K562 (cell line): ENCODE results near the gene ZNF691. TPM values are rescaled to one million over a fixed set of nuclear protein-coding genes. Genes with fewer than 3 reads are reported as not detected.

Source experiments
- BRD4 ChIP-seq: fragments of 200-600 bp; sonication (generic); IDR thresholded peaks from 2 replicates; pipeline ENCODE4 v1.6.1; 2017; ENCODE audit warnings: inconsistent platforms
- CC2D1A ChIP-seq: fragments of 450-650 bp; IDR thresholded peaks from 2 replicates; pipeline ENCODE4 v1.6.1; 2017; ENCODE audit warnings: mild to moderate bottlenecking
- CHD1 ChIP-seq: fragments of 200-600 bp; sonication (generic); IDR thresholded peaks from one replicate; pipeline ENCODE4 v1.6.1; 2012; ENCODE audit warnings: mild to moderate bottlenecking, moderate library complexity, low read length, inconsistent platforms
- ELF1 ChIP-seq: fragments of 200-800 bp; sonication (Bioruptor generic); IDR thresholded peaks from 2 replicates; pipeline ENCODE4 v1.6.1; 2016; ENCODE audit warnings: missing genetic modification characterization, missing compliant biosample characterization
- FOXK1 ChIP-seq: sonication (generic); formaldehyde crosslinking; IDR thresholded peaks from 2 replicates; pipeline ENCODE4 v1.8.0; 2022; ENCODE audit warnings: missing genetic modification reagents, mild to moderate bottlenecking, borderline replicate concordance
- FOXK2 ChIP-seq, 2 experiments: fragments of 450-650 bp; IDR thresholded peaks in 1 of 2; conservative IDR thresholded peaks in 1 of 2; 2 replicates each; pipeline ENCODE4 v1.6.1; 2016; ENCODE audit warnings: low read depth in 2 of 2, mild to moderate bottlenecking in 1 of 2
- HOXB6 ChIP-seq: fragments of 250-450 bp; sonication (Bioruptor Pico); IDR thresholded peaks from 2 replicates; pipeline ENCODE4 v1.5.1; 2022; ENCODE audit warnings: mild to moderate bottlenecking, borderline replicate concordance
- IRF2 ChIP-seq: sonication (generic); formaldehyde crosslinking; IDR thresholded peaks from 2 replicates; pipeline ENCODE4 v1.8.1; 2022; ENCODE audit warnings: mild to moderate bottlenecking, missing genetic modification reagents
- KLF13 ChIP-seq: fragments of 450-650 bp; IDR thresholded peaks from 2 replicates; pipeline ENCODE4 v1.6.1; 2016; ENCODE audit warnings: missing genetic modification characterization, low read depth, mild to moderate bottlenecking, missing compliant biosample characterization, moderate library complexity, borderline replicate concordance
- MTA2 ChIP-seq: fragments of 450-650 bp; IDR thresholded peaks from 2 replicates; pipeline ENCODE4 v1.6.1; 2016; ENCODE audit warnings: low read depth
- NCOA4 ChIP-seq: fragments of 450-650 bp; IDR thresholded peaks from 2 replicates; pipeline ENCODE4 v1.6.1; 2018; ENCODE audit warnings: mild to moderate bottlenecking; ENCODE audit not compliant: partially characterized antibody
- NFIX ChIP-seq: fragments of 250-450 bp; sonication (Bioruptor Pico); IDR thresholded peaks from 2 replicates; pipeline ENCODE4 v1.4.0; 2020; ENCODE audit warnings: low read depth, mild to moderate bottlenecking, moderate library complexity
- PHTF2 ChIP-seq: fragments of 250-450 bp; sonication (Bioruptor Pico); IDR thresholded peaks from 2 replicates; pipeline ENCODE4 v1.5.0; 2021; ENCODE audit warnings: mild to moderate bottlenecking
- POLR3A ChIP-seq: IDR thresholded peaks from 2 replicates; pipeline ENCODE4 v1.6.1; 2011; ENCODE audit warnings: borderline replicate concordance, mild to moderate bottlenecking, moderate library complexity; ENCODE audit not compliant: insufficient read length, insufficient read depth; ENCODE audit errors: extremely low read depth
- RBM15 ChIP-seq: fragments of 200-400 bp; formaldehyde crosslinking; IDR thresholded peaks from 2 replicates; pipeline ENCODE4 v1.6.1; 2018; ENCODE audit warnings: mild to moderate bottlenecking, low read length, moderate library complexity; ENCODE audit not compliant: insufficient read depth
- RUNX1 ChIP-seq: sonication (generic); IDR thresholded peaks from 2 replicates; pipeline ENCODE4 v1.6.1; 2016; ENCODE audit warnings: antibody characterized with exemption, low read depth
- SIN3B ChIP-seq: fragments of 450-650 bp; IDR thresholded peaks from 2 replicates; pipeline ENCODE4 v1.6.1; 2017; ENCODE audit warnings: low read depth, mild to moderate bottlenecking, moderate library complexity
- SIX5 ChIP-seq, 2 experiments: IDR thresholded peaks; 2 replicates each; pipeline ENCODE4 v1.6.1; 2011; ENCODE audit warnings: low read length in 2 of 2, borderline replicate concordance in 1 of 2, low read depth in 1 of 2, mild to moderate bottlenecking in 1 of 2, moderate library complexity in 1 of 2; ENCODE audit not compliant: insufficient read depth in 1 of 2
- ZNF121 ChIP-seq: sonication (generic); formaldehyde crosslinking; conservative IDR thresholded peaks from 2 replicates; pipeline ENCODE4 v1.8.0; 2022; ENCODE audit warnings: missing genetic modification reagents
- ZNF274 ChIP-seq: IDR thresholded peaks from 2 replicates; pipeline ENCODE4 v1.6.1; 2011; ENCODE audit warnings: low read depth, mild to moderate bottlenecking, low read length, moderate library complexity, borderline replicate concordance
- ZNF780A ChIP-seq: fragments of 250-450 bp; sonication (Bioruptor Pico); IDR thresholded peaks from 2 replicates; pipeline ENCODE4 v1.5.0; 2021; ENCODE audit warnings: mild to moderate bottlenecking
- ZNF830 ChIP-seq: fragments of 250-450 bp; sonication (Bioruptor Pico); IDR thresholded peaks from 2 replicates; pipeline ENCODE4 v1.5.0; 2021; ENCODE audit warnings: mild to moderate bottlenecking
- polyA plus RNA-seq, 8 experiments: library from polyadenylated mRNA; depleted of rRNA in 4 of 8; stranded (reverse) in 5 of 8; unstranded in 3 of 8; fragments of >200 nt; fragmentation: Nextera tagmentation in 2 of 8; fragmentation: Illumina TruSeq in 1 of 8; extraction: Ambion mirVana in 2 of 8; extraction: Trizol in 1 of 8; gene quantifications; 2 replicates each; pipeline versions ENCODE4 v1.2.1 to v1.2.3, GENCODE V29; 2011 to 2014; ENCODE audit warnings: inconsistent platforms in 1 of 8, missing spikeins in 1 of 8
- total RNA-seq, 7 experiments: library from RNA; depleted of rRNA in 6 of 7; stranded (reverse); fragments of >200 nt in 6 of 7; fragmentation: Illumina TruSeq in 2 of 7; extraction: Trizol in 2 of 7; gene quantifications; 2 replicates each; pipeline versions ENCODE4 v1.2.1 to v1.2.3, GENCODE V29; 2011 to 2021; ENCODE audit warnings: low replicate concordance in 1 of 7
- TF ChIP-seq, protein P1 (sequence below), 2 experiments: fragments of 450-650 bp; IDR thresholded peaks; 2 replicates each; pipeline ENCODE4 v1.6.1; 2016
- TF ChIP-seq, protein P2 (sequence below): sonication (generic); formaldehyde crosslinking; IDR thresholded peaks from 2 replicates; pipeline ENCODE4 v1.8.1; 2023; ENCODE audit warnings: mild to moderate bottlenecking, missing genetic modification reagents
- TF ChIP-seq, protein P3 (sequence below): fragments of 450-650 bp; IDR thresholded peaks from one replicate; pipeline ENCODE4 v1.6.1; 2018; ENCODE audit warnings: mild to moderate bottlenecking, moderate library complexity; ENCODE audit not compliant: partially characterized antibody

Gene ZNF691
- total and polyA plus RNA-seq, 9 of the 15 experiments (the other 6 are each of a cell fraction or from before 2014, with no cell fraction given): 10.7 to 30.4 (median 14.8) TPM

DNA sequence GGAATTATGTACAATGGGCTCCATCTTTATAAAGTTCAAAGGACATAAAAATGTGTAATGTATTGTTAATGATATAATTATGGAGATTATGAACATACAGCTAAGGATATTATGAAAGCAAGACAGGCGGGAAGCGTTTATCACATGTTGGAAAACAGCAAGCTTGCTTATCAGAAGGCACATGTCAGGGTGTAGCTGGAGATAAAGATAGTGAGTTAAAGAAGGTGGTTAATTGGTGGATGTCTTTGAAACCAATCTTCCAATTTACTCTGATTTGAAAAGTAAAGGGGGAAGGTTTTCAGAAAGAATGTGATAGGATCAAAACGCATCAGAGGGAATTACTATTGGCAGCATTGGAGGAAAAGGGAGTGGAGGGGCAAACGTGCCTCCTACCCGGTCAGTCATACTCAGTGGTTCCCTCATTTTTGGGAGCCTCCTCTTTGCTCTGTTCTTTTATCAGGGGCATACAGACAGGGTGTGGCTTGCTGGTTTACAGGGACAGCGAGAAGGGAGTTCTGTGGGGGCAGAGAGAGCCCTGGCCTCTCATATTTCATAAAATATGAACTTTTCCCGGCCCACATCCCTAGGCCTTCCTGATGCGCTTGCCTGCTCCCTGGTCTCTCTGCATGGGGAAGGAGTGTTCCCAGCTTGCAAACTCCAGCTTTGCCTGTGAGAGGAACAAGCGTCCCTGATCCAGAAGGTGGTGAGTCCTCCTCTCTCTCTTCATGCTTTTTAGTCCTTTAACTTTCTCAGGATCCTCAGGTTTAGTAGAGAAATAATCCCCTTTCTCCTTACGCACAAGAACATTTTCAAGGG, 21.2 kb upstream of the ZNF691 start (continued):
- TF ChIP-seq CHD1 (no peak), RUNX1 (peak; percentile 76; the same call in 1 of the 2 replicates), SIN3B (no peak), MTA2 (peak; percentile 97), ZNF780A (CRISPR knock-in tag) (no peak), HOXB6 (CRISPR knock-in tag) (no peak), NFIX (CRISPR knock-in tag) (no peak), RBM15 (no peak), SIX5 (IDR thresholded peaks at IDR 0.05; ENCODE audit: borderline replicate concordance in 1 of 2, insufficient read depth in 1 of 2, low read depth in 1 of 2, low read length in 2 of 2) (no peak), FOXK1 (no peak), ZNF830 (CRISPR knock-in tag) (no peak), POLR3A (no peak), NCOA4 (no peak), KLF13 (tag) (no peak), PHTF2 (CRISPR knock-in tag) (no peak), ZNF274 (peak; percentile 73; the same call in 1 of the 2 replicates), ZNF121 (CRISPR knock-in tag) (no peak), FOXK2 (conservative IDR thresholded peaks at IDR 0.05 in 1 of 2, IDR thresholded peaks at IDR 0.05 in 1 of 2; ENCODE audit: low read depth in 2 of 2) (peak in 1 of 2 experiments; percentile 70; a peak in 2 of 4 replicates), IRF2 (CRISPR knock-in tag) (no peak), BRD4 (no peak), ELF1 (tag) (peak; percentile 50; the same call in 1 of the 2 replicates), CC2D1A (peak; percentile 98)
- TF ChIP-seq, protein P1, sequence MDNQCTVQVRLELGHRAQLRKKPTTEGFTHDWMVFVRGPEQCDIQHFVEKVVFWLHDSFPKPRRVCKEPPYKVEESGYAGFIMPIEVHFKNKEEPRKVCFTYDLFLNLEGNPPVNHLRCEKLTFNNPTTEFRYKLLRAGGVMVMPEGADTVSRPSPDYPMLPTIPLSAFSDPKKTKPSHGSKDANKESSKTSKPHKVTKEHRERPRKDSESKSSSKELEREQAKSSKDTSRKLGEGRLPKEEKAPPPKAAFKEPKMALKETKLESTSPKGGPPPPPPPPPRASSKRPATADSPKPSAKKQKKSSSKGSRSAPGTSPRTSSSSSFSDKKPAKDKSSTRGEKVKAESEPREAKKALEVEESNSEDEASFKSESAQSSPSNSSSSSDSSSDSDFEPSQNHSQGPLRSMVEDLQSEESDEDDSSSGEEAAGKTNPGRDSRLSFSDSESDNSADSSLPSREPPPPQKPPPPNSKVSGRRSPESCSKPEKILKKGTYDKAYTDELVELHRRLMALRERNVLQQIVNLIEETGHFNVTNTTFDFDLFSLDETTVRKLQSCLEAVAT (IDR thresholded peaks at IDR 0.05): peak; percentile 18 to 73; a peak in 3 of 4 replicates
- TF ChIP-seq, protein P2, sequence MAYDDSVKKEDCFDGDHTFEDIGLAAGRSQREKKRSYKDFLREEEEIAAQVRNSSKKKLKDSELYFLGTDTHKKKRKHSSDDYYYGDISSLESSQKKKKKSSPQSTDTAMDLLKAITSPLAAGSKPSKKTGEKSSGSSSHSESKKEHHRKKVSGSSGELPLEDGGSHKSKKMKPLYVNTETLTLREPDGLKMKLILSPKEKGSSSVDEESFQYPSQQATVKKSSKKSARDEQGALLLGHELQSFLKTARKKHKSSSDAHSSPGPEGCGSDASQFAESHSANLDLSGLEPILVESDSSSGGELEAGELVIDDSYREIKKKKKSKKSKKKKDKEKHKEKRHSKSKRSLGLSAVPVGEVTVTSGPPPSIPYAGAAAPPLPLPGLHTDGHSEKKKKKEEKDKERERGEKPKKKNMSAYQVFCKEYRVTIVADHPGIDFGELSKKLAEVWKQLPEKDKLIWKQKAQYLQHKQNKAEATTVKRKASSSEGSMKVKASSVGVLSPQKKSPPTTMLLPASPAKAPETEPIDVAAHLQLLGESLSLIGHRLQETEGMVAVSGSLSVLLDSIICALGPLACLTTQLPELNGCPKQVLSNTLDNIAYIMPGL (CRISPR knock-in tag): no peak
- TF ChIP-seq, protein P3, sequence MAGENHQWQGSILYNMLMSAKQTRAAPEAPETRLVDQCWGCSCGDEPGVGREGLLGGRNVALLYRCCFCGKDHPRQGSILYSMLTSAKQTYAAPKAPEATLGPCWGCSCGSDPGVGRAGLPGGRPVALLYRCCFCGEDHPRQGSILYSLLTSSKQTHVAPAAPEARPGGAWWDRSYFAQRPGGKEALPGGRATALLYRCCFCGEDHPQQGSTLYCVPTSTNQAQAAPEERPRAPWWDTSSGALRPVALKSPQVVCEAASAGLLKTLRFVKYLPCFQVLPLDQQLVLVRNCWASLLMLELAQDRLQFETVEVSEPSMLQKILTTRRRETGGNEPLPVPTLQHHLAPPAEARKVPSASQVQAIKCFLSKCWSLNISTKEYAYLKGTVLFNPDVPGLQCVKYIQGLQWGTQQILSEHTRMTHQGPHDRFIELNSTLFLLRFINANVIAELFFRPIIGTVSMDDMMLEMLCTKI: no peak
